ENCODE data around the gene DSTYK. TPM values are rescaled to one million over a fixed set of nuclear protein-coding genes. Genes with fewer than 3 reads are reported as not detected.

The DSTYK gene, protein sequence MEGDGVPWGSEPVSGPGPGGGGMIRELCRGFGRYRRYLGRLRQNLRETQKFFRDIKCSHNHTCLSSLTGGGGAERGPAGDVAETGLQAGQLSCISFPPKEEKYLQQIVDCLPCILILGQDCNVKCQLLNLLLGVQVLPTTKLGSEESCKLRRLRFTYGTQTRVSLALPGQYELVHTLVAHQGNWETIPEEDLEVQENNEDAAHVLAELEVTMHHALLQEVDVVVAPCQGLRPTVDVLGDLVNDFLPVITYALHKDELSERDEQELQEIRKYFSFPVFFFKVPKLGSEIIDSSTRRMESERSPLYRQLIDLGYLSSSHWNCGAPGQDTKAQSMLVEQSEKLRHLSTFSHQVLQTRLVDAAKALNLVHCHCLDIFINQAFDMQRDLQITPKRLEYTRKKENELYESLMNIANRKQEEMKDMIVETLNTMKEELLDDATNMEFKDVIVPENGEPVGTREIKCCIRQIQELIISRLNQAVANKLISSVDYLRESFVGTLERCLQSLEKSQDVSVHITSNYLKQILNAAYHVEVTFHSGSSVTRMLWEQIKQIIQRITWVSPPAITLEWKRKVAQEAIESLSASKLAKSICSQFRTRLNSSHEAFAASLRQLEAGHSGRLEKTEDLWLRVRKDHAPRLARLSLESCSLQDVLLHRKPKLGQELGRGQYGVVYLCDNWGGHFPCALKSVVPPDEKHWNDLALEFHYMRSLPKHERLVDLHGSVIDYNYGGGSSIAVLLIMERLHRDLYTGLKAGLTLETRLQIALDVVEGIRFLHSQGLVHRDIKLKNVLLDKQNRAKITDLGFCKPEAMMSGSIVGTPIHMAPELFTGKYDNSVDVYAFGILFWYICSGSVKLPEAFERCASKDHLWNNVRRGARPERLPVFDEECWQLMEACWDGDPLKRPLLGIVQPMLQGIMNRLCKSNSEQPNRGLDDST
- 8.1 TPM for total RNA-seq

DNA sequence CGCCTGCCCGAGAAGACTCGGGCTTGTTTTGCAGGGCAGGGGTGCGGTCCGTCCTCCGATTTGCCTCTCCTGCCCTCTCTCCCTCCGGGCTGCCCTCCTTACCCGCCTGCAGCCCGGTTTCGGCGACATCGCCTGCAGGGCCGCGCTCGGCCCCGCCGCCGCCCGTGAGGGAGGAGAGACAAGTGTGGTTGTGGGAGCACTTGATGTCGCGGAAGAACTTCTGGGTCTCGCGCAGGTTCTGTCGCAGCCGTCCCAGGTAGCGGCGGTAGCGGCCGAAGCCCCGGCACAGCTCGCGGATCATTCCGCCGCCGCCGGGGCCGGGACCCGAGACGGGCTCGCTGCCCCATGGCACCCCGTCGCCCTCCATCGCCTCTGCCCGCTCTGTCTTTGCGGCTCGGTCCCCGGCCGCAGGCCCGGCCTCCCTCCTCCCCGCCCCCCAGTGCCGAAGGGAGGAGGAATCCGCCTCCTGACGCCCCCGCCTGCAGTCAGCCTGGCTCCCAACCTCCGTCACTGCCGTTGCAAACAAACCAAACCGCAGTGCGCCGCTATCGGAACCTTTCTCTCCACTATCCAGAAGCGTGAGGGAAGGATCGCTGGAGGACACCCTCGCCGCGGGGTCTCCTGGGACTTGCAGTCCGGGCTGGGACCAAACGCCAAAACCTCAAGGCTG is at the start of gene DSTYK:
Gene DSTYK (minus strand): TSS at position 534 of the 670 bp plus-strand sequence. CDS start 167 bp downstream, at position 367.
- peak within 1 kb of the TSS; percentile 92 for H3K27ac ChIP-seq
- TF ChIP-seq, protein P1, sequence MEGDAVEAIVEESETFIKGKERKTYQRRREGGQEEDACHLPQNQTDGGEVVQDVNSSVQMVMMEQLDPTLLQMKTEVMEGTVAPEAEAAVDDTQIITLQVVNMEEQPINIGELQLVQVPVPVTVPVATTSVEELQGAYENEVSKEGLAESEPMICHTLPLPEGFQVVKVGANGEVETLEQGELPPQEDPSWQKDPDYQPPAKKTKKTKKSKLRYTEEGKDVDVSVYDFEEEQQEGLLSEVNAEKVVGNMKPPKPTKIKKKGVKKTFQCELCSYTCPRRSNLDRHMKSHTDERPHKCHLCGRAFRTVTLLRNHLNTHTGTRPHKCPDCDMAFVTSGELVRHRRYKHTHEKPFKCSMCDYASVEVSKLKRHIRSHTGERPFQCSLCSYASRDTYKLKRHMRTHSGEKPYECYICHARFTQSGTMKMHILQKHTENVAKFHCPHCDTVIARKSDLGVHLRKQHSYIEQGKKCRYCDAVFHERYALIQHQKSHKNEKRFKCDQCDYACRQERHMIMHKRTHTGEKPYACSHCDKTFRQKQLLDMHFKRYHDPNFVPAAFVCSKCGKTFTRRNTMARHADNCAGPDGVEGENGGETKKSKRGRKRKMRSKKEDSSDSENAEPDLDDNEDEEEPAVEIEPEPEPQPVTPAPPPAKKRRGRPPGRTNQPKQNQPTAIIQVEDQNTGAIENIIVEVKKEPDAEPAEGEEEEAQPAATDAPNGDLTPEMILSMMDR (IDR thresholded peaks at IDR 0.05) = no peak
- H3K27me3 ChIP-seq = no peaks in the 10 kb centered on the region
- intact Hi-C loops (cut with DNase I) = loop anchor here (1.0 to 5.0 kb wide), 4 partner anchors 16 to 89 kb away; partner anchors contain the start of gene TMCC2
- H3K4me1 ChIP-seq = peaks cover 6 to 8% of the 10 kb centered on the region in 2 donors
- peak; percentile 79 to 97 for DNase-seq (ENCODE audit: low spot score in 2 of 2)
- H3K36me3 ChIP-seq = no peaks in the 10 kb centered on the region
- H3K9me3 ChIP-seq = no peaks in the 10 kb centered on the region
- H3K4me3 ChIP-seq = peak within 1 kb of the TSS; percentile 94 to 98

DNA sequence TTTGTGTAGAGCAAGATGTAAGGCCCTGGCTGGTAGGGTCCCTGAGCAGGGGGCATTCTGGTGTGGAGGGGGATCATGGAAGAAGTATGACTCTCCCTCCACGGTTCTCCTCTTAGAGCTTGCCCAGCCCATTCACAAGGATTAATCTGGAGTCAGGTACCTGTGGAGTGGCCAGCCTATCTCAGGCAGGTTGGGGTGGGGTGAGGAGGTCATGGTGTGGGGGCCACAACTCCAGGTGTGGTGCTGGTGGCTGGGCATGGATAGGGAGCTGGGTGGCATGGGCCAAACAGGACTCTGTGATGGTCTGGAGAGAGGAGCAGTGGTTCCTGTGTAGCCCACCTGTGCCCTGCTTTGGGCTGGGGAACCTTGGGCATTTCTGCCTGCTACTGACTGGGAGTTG is 48.5 kb upstream of the DSTYK start:
- Histone ChIP-seq H3K27ac (no peak overlapping the region), H3K4me1 (peaks cover 0 to 4% of the 10 kb centered on the region in 2 donors), H3K36me3 (no peaks in the 10 kb centered on the region), H3K27me3 (no peaks in the 10 kb centered on the region), H3K9me3 (no peaks in the 10 kb centered on the region), H3K4me3 (no peak overlapping the region)
- TF ChIP-seq, protein P1 (IDR thresholded peaks at IDR 0.05) = no peak
- intact Hi-C loops (cut with DNase I) = loop anchor here (5.0 kb wide), 4 partner anchors 48 to 283 kb away; partner anchors contain the start of gene DSTYK
- no peak for DNase-seq (ENCODE audit: low spot score in 2 of 2)

DNA sequence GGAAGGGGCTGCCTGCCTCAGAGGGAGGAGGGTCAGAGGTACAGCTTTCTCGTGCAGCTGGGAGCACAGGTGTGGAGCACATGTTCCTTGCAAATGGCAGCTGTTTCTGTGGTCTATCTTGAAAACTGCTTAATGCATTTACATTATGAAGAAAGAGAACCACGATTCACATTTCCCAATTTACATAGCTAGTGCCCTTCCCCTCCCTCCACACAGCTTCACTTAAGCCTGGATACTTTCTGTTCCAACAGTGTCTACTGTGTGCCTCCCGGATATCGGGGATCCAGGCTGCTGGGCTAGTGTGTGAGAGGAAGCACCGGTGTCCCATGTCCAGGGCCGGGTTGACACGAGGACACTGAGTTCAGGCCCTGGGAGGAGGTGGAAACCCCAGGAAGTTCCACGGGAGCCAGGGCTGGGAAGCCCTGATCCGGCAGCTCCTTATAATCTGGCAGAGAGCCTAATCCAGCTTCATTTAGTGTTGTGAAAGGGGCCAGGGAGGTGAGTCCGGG is 47.9 kb upstream of the DSTYK start:
- no peak for DNase-seq (ENCODE audit: low spot score in 2 of 2)
- H3K27me3 ChIP-seq = no peaks in the 10 kb centered on the region
- no peaks in the 10 kb centered on the region for H3K9me3 ChIP-seq
- H3K4me1 ChIP-seq = peaks cover 0 to 4% of the 10 kb centered on the region in 2 donors
- no peak overlapping the region for H3K4me3 ChIP-seq
- intact Hi-C loops (cut with DNase I) = loop anchor here (5.0 kb wide), 4 partner anchors 47 to 282 kb away; partner anchors contain the start of gene DSTYK
- TF ChIP-seq, protein P1 (IDR thresholded peaks at IDR 0.05) = no peak
- H3K36me3 ChIP-seq = no peaks in the 10 kb centered on the region
- H3K27ac ChIP-seq = no peak overlapping the region

DNA sequence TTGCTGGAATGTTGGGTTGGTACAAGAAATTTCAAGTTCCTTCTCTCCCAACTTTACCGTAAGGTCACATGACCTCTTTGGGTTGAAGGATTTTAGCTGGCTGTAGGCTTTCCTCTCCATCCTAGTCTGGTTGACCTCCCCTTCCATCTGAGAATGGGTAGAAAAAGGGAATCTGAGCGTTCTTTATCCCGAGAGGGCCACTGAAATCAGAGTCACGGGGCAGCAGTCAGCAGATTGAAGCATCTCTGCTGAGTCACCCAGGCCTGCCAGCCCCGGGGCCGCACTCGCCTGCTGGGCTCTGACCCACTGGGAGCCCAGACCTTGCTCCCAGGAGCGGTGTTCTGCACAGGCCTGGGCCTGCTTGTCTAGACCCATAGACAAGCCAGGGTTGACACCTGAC is 47.2 kb upstream of the DSTYK start:
- H3K36me3 ChIP-seq = no peaks in the 10 kb centered on the region
- no peaks in the 10 kb centered on the region for H3K9me3 ChIP-seq
- DNase-seq (ENCODE audit: low spot score in 2 of 2) = no peak
- no peak overlapping the region for H3K27ac ChIP-seq
- TF ChIP-seq, protein P1 (IDR thresholded peaks at IDR 0.05) = no peak
- peaks cover 0 to 4% of the 10 kb centered on the region in 2 donors for H3K4me1 ChIP-seq
- no peak overlapping the region for H3K4me3 ChIP-seq
- intact Hi-C loops (cut with DNase I) = loop anchor here (5.0 kb wide), 4 partner anchors 46 to 281 kb away; partner anchors contain the start of gene DSTYK
- no peaks in the 10 kb centered on the region for H3K27me3 ChIP-seq

DNA sequence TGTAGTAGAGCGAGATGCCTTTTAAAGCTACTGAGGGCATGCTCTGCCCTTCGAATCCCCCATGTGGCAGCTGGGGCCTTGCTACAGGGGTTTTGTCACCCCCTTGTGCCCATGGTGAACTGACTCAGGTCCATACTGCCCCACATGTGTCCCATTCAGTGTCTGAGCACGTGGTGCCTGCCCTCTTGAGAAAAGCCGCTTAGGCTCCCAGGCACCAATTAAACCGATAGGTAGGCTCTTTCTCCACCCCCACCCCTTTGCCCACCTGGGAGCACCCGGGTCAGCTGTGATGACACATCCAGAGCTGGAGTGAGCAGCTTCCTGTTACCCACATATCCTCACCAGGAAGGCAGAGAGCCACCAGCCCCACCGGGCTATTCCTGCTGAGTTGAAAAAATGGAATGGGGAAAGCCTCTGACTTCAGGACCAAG is 46.8 kb upstream of the DSTYK start:
- H3K9me3 ChIP-seq = no peaks in the 10 kb centered on the region
- peaks cover 0 to 4% of the 10 kb centered on the region in 2 donors for H3K4me1 ChIP-seq
- DNase-seq (ENCODE audit: low spot score in 2 of 2) = no peak
- TF ChIP-seq, protein P1 (IDR thresholded peaks at IDR 0.05) = no peak
- no peak overlapping the region for H3K4me3 ChIP-seq
- H3K27ac ChIP-seq = no peak overlapping the region
- H3K27me3 ChIP-seq = no peaks in the 10 kb centered on the region
- H3K36me3 ChIP-seq = no peaks in the 10 kb centered on the region
- intact Hi-C loops (cut with DNase I) = loop anchor here (5.0 kb wide), 4 partner anchors 46 to 281 kb away; partner anchors contain the start of gene DSTYK
